Stomach (tissue), 9 donors: Measurements from ENCODE around the gene CCDC152. TPM values are rescaled to one million over a fixed set of nuclear protein-coding genes. Genes with fewer than 3 reads are reported as not detected.

Experiments used
- DNase-seq, 2 donors: peaks; one replicate each; pipeline versions ENCODE4 v3.0.0 to v3.0.0-alpha.2; 2013 to 2019
- H3K27ac ChIP-seq, 5 donors: fragments of 200-600 bp in 4 of 5; sonication (generic) in 4 of 5; one replicate each; pipeline ENCODE4 v1.5.1; 2013 to 2019; ENCODE audit warnings: mild to moderate bottlenecking in 1 of 5, moderate library complexity in 1 of 5
- H3K27me3 ChIP-seq, 3 donors: fragments of 200-600 bp; sonication (generic); one replicate each; pipeline ENCODE4 v1.5.1; 2017 to 2019; ENCODE audit warnings: mixed run types in 1 of 3
- H3K36me3 ChIP-seq, 4 donors: fragments of 200-600 bp; sonication (generic); 1 replicate in 3 of 4; 2 replicates in 1 of 4; pipeline ENCODE4 v1.5.1; 2016 to 2019
- H3K4me1 ChIP-seq, 4 donors: fragments of 200-600 bp; sonication (generic); one replicate each; pipeline ENCODE4 v1.5.1; 2016 to 2019
- H3K4me3 ChIP-seq, 4 donors: fragments of 200-600 bp; sonication (generic) in 3 of 4; one replicate each; pipeline ENCODE4 v1.5.1; 2016 to 2019; ENCODE audit warnings: mild to moderate bottlenecking in 1 of 4
- H3K9me3 ChIP-seq, 4 donors: fragments of 200-600 bp; sonication (generic); one replicate each; pipeline ENCODE4 v1.5.1; 2016 to 2019
- EP300 ChIP-seq: sonication (generic); formaldehyde crosslinking; IDR thresholded peaks from one replicate; pipeline ENCODE4 v1.6.1; 2017; ENCODE audit warnings: antibody characterized with exemption
- POLR2A ChIP-seq, 4 donors: fragments of 450-650 bp; IDR thresholded peaks; one replicate each; pipeline ENCODE4 v1.6.1; 2016; ENCODE audit warnings: antibody characterized with exemption in 4 of 4, control low read depth in 2 of 4, mild to moderate bottlenecking in 1 of 4, moderate library complexity in 1 of 4
- POLR2AphosphoS5 ChIP-seq, 3 donors: sonication (generic); formaldehyde crosslinking; IDR thresholded peaks; one replicate each; pipeline ENCODE4 v1.6.1; 2016; ENCODE audit warnings: antibody characterized with exemption in 3 of 3
- WGBS, 5 donors: extraction: QIAGEN DNeasy Blood & Tissue Kit in 3 of 5; methylation state at CpG; one replicate each; pipeline versions ENCODE4 v1.1.5 to v1.1.7; 2013 to 2018; 5-methylcytosine and 5-hydroxymethylcytosine counted together
- intact Hi-C: fragments of 100-400 bp; cut with DNase I; formaldehyde crosslinking; loops from one replicate; pipeline ENCODE4 v1.15.1; 2023; ENCODE audit warnings: low total_unique reads
- polyA plus RNA-seq, 3 donors: library from polyadenylated mRNA; stranded (reverse); fragments of 200-250 nt; gene quantifications; one replicate each; pipeline ENCODE4 v1.2.3, GENCODE V29; 2013
- total RNA-seq, 5 donors: library from RNA; depleted of rRNA; stranded (reverse); fragments of >200 nt; gene quantifications; one replicate each; pipeline versions ENCODE4 v1.1.0 to v1.2.3, GENCODE V29; 2014 to 2016
- TF ChIP-seq, protein P1 (sequence below), 7 experiments: fragments of 450-650 bp in 4 of 7; fragments of 200-600 bp in 3 of 7; sonication (generic) in 3 of 7; IDR thresholded peaks; one replicate each; pipeline ENCODE4 v1.5.1; 2016 to 2019; ENCODE audit warnings: antibody characterized with exemption in 7 of 7, control low read depth in 2 of 7, mild to moderate bottlenecking in 1 of 7
- donor health status: healthy with polysubstance abuse.
- donor health status: Bipolar disorder and iron deficiency.
- donor health status: healthy.

The CCDC152 gene
- total and polyA plus RNA-seq, 8 donors = 0.68 to 15.2 (median 1.3) TPM; not detected in 2

DNA sequence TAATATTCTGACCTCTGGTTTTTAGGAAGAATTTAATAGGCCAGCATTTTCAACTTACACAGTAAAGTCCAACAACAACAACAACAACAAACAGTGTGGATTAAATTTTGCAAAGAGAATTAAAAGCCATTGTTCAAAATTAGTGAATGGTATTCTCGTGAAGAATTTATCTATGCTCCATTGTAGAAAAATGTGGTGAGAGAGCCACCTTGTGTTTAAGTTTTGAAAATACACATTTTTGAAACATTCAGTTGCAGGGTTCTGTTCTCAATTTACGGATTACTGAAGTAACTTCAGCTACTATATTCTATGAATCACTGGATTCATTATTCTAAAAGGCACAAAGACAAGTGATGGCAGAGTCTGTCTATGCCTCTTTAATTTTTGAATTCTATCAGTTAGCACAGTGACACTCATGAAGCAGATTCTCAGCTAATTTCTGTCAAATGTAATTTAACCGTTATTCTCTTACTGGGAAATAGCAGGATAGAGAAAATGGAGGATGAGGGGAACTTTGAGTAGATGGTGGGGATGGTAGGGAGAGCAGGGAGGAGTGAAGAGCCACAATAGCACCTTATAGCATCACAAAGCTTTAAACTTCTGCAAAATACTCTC, 11.0 kb downstream of the CCDC152 start:
- WGBS, 5 donors = 31 to 39% (median 33%) methylated on average over 3 of the region's 3 CpGs
- TF ChIP-seq, protein P1, sequence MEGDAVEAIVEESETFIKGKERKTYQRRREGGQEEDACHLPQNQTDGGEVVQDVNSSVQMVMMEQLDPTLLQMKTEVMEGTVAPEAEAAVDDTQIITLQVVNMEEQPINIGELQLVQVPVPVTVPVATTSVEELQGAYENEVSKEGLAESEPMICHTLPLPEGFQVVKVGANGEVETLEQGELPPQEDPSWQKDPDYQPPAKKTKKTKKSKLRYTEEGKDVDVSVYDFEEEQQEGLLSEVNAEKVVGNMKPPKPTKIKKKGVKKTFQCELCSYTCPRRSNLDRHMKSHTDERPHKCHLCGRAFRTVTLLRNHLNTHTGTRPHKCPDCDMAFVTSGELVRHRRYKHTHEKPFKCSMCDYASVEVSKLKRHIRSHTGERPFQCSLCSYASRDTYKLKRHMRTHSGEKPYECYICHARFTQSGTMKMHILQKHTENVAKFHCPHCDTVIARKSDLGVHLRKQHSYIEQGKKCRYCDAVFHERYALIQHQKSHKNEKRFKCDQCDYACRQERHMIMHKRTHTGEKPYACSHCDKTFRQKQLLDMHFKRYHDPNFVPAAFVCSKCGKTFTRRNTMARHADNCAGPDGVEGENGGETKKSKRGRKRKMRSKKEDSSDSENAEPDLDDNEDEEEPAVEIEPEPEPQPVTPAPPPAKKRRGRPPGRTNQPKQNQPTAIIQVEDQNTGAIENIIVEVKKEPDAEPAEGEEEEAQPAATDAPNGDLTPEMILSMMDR (IDR thresholded peaks at IDR 0.05) = peak in 5 of 7 experiments; percentile 14 to 50 (median 24)
- TF ChIP-seq POLR2A (IDR thresholded peaks at IDR 0.05) = no peak
- intact Hi-C loops = loop anchor here (10.0 kb wide), 1 partner anchor 913 kb away; no protein-coding TSS in a partner anchor
- Histone ChIP-seq H3K9me3 (no peaks in the 10 kb centered on the region), H3K36me3 (no peaks in the 10 kb centered on the region), H3K27ac (no peak overlapping the region), H3K27me3 (no peaks in the 10 kb centered on the region), H3K4me3 (no peak overlapping the region), H3K4me1 (no peaks in the 10 kb centered on the region)
- DNase-seq = peak in 1 of 2 donors; percentile 54

GRCh38 chr5:42768106-42768504, 11.5 kb downstream of the CCDC152 start:
- WGBS, 5 donors = 15 to 34% (median 24%) methylated on average over 1 of the region's 1 CpG
- intact Hi-C loops = loop anchor here (10.0 kb wide), 1 partner anchor 913 kb away; no protein-coding TSS in a partner anchor

DNA sequence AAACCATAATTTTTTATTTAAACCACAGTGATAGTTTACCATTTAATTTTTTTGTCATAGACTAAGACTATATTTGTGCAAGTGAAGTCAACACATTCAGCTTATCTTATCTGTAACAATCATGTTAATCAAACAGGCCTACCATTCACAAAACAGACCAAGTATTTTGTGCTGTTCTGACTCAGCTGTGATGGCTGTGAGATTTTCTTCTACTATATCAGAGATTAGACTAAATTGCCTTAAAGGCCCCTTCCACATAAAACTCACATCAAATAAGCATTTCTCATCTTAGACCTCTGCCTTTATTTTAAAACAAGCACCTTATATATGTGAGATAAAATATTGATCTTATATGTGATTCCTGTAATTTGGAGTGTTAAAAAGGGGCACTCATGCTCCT, 13.4 kb downstream of the CCDC152 start:
- TF ChIP-seq POLR2AphosphoS5 (IDR thresholded peaks at IDR 0.05) = no peak
- H3K4me1 ChIP-seq = no peaks in the 10 kb centered on the region
- no peaks in the 10 kb centered on the region for H3K27me3 ChIP-seq
- no peak overlapping the region for H3K4me3 ChIP-seq
- no peaks in the 10 kb centered on the region for H3K9me3 ChIP-seq
- H3K36me3 ChIP-seq = no peaks in the 10 kb centered on the region
- no peak overlapping the region for H3K27ac ChIP-seq
- no peak for DNase-seq
- intact Hi-C loops = no loop called here

More at GRCh38 chr5:42768106-42768504, 11.5 kb downstream of the CCDC152 start:
- no peak for DNase-seq
- no peak overlapping the region for H3K27ac ChIP-seq
- no peaks in the 10 kb centered on the region for H3K36me3 ChIP-seq
- no peak overlapping the region for H3K4me3 ChIP-seq
- TF ChIP-seq, protein P1 (IDR thresholded peaks at IDR 0.05) = no peak
- TF ChIP-seq POLR2A (IDR thresholded peaks at IDR 0.05) (no peak), POLR2AphosphoS5 (IDR thresholded peaks at IDR 0.05) (no peak), EP300 (no peak)
- no peaks in the 10 kb centered on the region for H3K9me3 ChIP-seq
- H3K27me3 ChIP-seq = no peaks in the 10 kb centered on the region
- H3K4me1 ChIP-seq = no peaks in the 10 kb centered on the region

DNA sequence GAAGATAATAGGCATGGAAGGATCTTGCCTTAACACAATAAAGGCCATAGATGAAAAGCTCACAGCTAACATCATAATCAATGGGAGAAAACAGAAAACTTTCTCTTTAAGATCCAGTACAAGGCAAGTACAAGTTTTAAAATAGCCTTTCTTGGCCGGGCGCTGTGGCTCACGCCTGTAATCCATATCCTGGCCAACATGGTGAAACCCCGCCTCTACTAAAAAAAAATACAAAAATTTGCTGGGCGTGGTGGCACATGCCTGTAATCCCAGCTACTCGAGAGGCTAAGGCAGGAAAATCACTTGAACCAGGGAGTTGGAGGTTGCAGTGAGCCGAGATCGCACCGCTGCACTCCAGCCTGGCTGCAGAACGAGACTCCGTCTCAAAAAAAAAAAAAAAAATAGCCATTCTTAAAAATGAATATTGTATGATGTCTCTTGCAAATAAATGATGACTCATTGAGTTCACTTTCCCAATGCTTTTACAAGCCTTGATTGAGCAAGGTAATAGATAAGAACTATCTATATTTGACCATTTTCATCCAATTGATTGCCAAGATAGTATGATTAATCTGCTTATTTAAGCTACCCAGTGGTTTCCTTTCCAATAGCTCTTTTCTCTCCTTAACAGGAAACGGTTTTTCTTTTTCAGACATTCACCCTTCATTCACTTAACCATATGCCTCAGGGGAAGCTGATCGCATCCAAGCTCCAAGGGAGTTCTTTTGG, 15.8 kb downstream of the CCDC152 start:
- DNase-seq = no peak
- H3K36me3 ChIP-seq = no peaks in the 10 kb centered on the region
- H3K4me3 ChIP-seq = peak overlapping the region in 1 of 4 donors; percentile 21
- 35 to 63% (median 51%) methylated on average over 13 of the region's 13 CpGs for WGBS, 5 donors
- H3K4me1 ChIP-seq = no peaks in the 10 kb centered on the region
- H3K9me3 ChIP-seq = no peaks in the 10 kb centered on the region
- no peaks in the 10 kb centered on the region for H3K27me3 ChIP-seq
- TF ChIP-seq POLR2AphosphoS5 (IDR thresholded peaks at IDR 0.05) (no peak), EP300 (no peak), POLR2A (IDR thresholded peaks at IDR 0.05) (no peak)
- TF ChIP-seq, protein P1 (IDR thresholded peaks at IDR 0.05) = no peak
- intact Hi-C loops = no loop called here
- H3K27ac ChIP-seq = no peak overlapping the region

DNA sequence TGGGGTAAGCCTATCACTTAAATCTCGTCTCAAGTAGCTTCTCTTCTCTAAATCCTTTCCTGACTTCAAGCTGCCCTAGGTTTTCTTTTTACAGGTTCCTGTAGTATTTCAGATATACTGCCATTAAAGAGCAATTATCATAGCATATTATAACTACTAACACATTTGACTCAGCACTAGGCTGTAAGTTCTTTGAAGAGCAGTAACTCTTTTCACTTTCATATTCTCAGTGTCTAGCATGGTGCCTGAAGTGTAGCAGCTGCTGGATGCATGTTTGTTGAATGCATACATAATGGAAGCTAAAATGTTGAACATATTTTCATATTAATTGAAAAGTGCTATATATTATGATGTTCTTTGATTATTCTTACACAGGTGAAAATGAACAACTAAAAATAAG, 22.5 kb downstream of the CCDC152 start:
- no peaks in the 10 kb centered on the region for H3K27me3 ChIP-seq
- DNase-seq = no peak
- H3K9me3 ChIP-seq = no peaks in the 10 kb centered on the region
- intact Hi-C loops = no loop called here
- no peak overlapping the region for H3K27ac ChIP-seq
- no peak overlapping the region for H3K4me3 ChIP-seq
- 78 to 93% (median 83%) methylated on average over 1 of the region's 1 CpG for whole genome bisulfite sequencing, 5 donors
- no peaks in the 10 kb centered on the region for H3K4me1 ChIP-seq
- H3K36me3 ChIP-seq = no peaks in the 10 kb centered on the region
- no peak for TF ChIP-seq EP300
- TF ChIP-seq POLR2AphosphoS5 (IDR thresholded peaks at IDR 0.05) = no peak
- TF ChIP-seq POLR2A (IDR thresholded peaks at IDR 0.05) = no peak
- TF ChIP-seq, protein P1 (IDR thresholded peaks at IDR 0.05) = no peak
